ENCODE measurements around the gene PITPNB.

GRCh38 chr22:27870234-27871191, 48.5 kb downstream of the PITPNB start:
- no peak for TF ChIP-seq POLR2A (IDR thresholded peaks at IDR 0.05; ENCODE audit: borderline replicate concordance, extremely low read depth, insufficient read depth, insufficient read length)
- no peak for TF ChIP-seq EZH2 (IDR thresholded peaks at IDR 0.05)

All from HCT116 (cell line).